ENCODE data around the gene TLE2. TPM values are rescaled to one million over a fixed set of nuclear protein-coding genes. Genes with fewer than 3 reads are reported as not detected.
A peak's percentile ranks its signal among the peaks of the same experiment; 100 is the strongest.

Gene TLE2
- total RNA-seq, 3 donors from 2014 or later (not counting 1 experiment from before 2014, with no cell fraction given), result 6.1 to 8.8 (median 8.2) TPM

DNA sequence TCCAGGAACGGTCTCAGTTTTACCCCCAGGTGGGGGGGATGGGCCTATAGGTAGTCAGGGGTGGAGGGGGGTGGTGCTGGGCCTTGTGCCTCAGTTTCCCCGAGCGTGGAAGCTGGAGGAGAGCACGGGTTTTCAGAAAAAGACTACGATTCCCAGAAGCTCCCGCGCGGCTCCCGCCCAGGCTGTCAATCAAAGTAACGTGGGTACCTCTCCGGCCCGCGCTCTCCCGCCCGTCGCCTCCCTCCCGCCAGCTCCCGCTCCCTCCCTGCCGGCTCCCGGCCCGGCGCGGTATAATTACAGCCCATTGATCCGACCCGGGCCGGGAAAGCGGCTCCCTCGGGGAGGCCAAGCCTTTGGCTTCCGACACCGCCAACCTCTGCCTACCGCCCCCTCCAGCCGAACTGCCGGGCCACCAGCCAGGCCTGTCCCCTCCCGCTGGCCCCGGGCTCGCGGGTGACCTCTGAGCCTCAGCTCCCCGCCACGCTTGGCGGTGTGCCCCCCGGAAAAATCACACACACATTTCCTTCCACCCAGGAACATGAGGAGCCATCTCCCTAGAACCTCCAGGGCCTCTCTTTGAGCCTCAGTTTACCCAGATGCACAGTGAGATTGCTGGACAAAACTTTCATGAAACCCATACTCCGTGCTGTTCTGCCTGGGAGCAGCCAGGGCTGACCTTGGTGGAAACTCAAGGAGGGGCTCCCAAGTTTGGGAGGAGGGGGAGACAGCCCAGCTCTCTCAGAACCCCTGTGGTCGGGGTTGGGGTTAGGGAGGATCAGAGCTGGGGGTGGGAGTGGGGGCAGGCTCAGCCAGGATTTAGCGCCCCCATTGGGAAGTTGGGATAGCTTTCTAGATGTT lies 7.3 kb upstream of the TLE2 start:
- DNase-seq (peak; percentile 77 to 91), ATAC-seq (peak; percentile 47 to 68 (median 59))
- Mint-ChIP-seq H3K4me1 (peaks cover 18 to 31% of the 10 kb centered on the region in 2 donors), H3K36me3 (no peaks in the 10 kb centered on the region), H3K27ac (peak overlapping the region; percentile 95), H3K4me3 (peak overlapping the region; percentile 95), H3K9me3 (no peaks in the 10 kb centered on the region), H3K27me3 (ENCODE audit: low read depth in 2 of 2) (peaks cover 0 to 10% of the 10 kb centered on the region in 2 donors)
- Histone ChIP-seq H3K4me1 (ENCODE audit: control insufficient read depth, insufficient read depth, low read length) (peaks cover 22% of the 10 kb centered on the region), H3K4me3 (ENCODE audit: low read length) (peak overlapping the region; percentile 49), H3K27me3 (ENCODE audit: control insufficient read depth, insufficient read depth, low read length) (no peaks in the 10 kb centered on the region), H3K27ac (ENCODE audit: low read length) (peak overlapping the region; percentile 75), H3K36me3 (ENCODE audit: control insufficient read depth, insufficient read depth, low read length) (no peaks in the 10 kb centered on the region), H3K9me3 (ENCODE audit: control insufficient read depth, insufficient read depth, low read length) (no peaks in the 10 kb centered on the region)
- intact Hi-C loops (cut with micrococcal nuclease), result loop anchor here (10.0 kb wide), 1 partner anchor 62 kb away; the partner anchor contains the start of gene TLE6
- TF ChIP-seq CTCF (IDR thresholded peaks at IDR 0.05), result no peak
- 1% methylated on average over 44 of the region's 44 CpGs for WGBS (ENCODE audit: insufficient coverage)

DNA sequence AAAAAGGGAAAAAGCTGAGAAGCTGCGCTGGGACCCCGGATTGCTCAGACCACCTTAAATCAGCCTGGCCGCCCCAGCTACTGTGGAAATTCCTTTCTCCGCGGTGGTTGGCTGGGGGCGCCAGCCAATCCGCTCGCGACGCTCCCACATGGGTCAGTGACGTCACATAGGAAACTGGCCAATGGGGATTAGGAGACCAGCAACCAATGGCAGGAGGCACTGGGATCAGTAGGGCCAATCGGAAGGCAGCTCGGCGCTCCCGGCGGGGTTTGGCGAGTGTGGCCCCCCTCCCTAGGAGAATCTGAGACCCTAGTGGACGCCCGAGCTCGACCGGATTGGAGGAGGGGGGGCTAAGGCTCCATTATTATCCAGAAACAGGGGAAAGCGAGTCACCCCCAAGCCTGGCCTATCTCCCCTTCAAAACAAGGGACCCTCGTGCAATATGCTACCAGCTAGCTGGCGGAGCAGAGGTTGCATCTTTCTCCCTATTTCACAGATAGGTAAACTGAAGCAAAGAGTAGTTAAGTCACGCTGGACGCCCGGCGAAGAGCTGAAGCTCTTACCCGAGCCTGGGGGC lies 6.5 kb upstream of the TLE2 start:
- peak overlapping the region; percentile 95 for H3K4me3 Mint-ChIP-seq
- Histone ChIP-seq H3K36me3 (ENCODE audit: control insufficient read depth, insufficient read depth, low read length) (no peaks in the 10 kb centered on the region), H3K9me3 (ENCODE audit: control insufficient read depth, insufficient read depth, low read length) (no peaks in the 10 kb centered on the region), H3K27me3 (ENCODE audit: control insufficient read depth, insufficient read depth, low read length) (no peaks in the 10 kb centered on the region), H3K4me3 (ENCODE audit: low read length) (peak overlapping the region; percentile 49), H3K27ac (ENCODE audit: low read length) (peak overlapping the region; percentile 75), H3K4me1 (ENCODE audit: control insufficient read depth, insufficient read depth, low read length) (peaks cover 22% of the 10 kb centered on the region)
- ATAC-seq (peak; percentile 87 to 96 (median 92)), DNase-seq (peak; percentile 90 to 99)
- H3K27ac Mint-ChIP-seq, result peak overlapping the region; percentile 95
- intact Hi-C loops (cut with micrococcal nuclease), result loop anchor here (2.0 to 10.0 kb wide), 2 partner anchors 61 to 727 kb away; partner anchors contain the start of genes MRPL54 and TLE6
- H3K4me1 Mint-ChIP-seq, result peaks cover 18 to 31% of the 10 kb centered on the region in 2 donors
- no peaks in the 10 kb centered on the region for H3K9me3 Mint-ChIP-seq
- no peak for TF ChIP-seq CTCF (IDR thresholded peaks at IDR 0.05)
- H3K27me3 Mint-ChIP-seq (ENCODE audit: low read depth in 2 of 2), result peaks cover 0 to 10% of the 10 kb centered on the region in 2 donors
- WGBS (ENCODE audit: insufficient coverage), result 0% methylated on average over 25 of the region's 29 CpGs
- H3K36me3 Mint-ChIP-seq, result no peaks in the 10 kb centered on the region

DNA sequence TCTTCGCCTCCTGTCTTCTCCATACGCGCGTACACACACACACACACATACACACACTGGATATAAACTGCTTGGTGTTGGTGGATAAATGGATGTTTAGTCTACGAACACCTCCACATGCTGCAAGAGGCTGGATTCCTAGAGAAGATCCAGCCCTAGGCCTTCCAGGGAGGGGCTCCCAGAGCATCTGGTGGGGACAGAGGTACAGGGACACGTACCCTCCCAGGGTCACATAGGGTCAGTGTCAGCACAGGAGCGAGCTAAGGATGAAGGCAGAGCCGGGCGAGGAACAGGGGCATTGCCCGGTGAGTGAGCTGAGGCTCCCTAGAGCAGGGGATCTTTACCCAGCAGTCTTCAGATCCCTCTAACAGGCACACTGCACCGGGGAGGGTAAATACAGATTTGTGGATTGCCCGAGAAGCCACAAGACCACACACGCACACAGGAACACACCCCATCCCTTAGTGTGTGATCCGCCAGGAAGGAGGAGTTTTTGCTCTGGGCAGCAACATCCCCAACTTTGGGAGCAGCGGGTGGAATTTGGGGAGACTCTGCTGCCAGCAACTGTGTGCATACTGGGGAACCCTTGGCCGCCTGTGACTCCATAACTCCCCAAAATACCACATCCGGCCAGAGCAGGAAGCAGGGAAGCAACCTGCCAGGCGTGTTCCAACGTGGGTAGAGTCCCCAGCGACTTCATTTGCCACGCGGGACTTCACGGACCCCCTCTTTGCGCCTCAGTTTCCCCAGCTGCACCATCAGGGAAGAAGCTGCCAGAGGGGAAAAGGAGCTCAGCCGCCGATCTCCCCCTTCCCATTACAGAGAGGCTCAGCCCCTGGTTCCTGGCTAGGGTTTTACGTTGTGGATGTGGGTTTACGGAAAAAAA lies 5.8 kb upstream of the TLE2 start:
- Histone ChIP-seq H3K36me3 (ENCODE audit: control insufficient read depth, insufficient read depth, low read length) (no peaks in the 10 kb centered on the region), H3K9me3 (ENCODE audit: control insufficient read depth, insufficient read depth, low read length) (no peaks in the 10 kb centered on the region), H3K4me3 (ENCODE audit: low read length) (peak overlapping the region; percentile 49), H3K27ac (ENCODE audit: low read length) (peak overlapping the region; percentile 75), H3K27me3 (ENCODE audit: control insufficient read depth, insufficient read depth, low read length) (no peaks in the 10 kb centered on the region), H3K4me1 (ENCODE audit: control insufficient read depth, insufficient read depth, low read length) (peaks cover 22% of the 10 kb centered on the region)
- DNase-seq, result peak; percentile 37 to 71
- Mint-ChIP-seq H3K9me3 (no peaks in the 10 kb centered on the region), H3K27me3 (ENCODE audit: low read depth in 2 of 2) (peaks cover 0 to 13% of the 10 kb centered on the region in 2 donors), H3K4me1 (peaks cover 18 to 36% of the 10 kb centered on the region in 2 donors), H3K27ac (peak overlapping the region; percentile 95), H3K36me3 (no peaks in the 10 kb centered on the region), H3K4me3 (peak overlapping the region; percentile 95)
- TF ChIP-seq CTCF (IDR thresholded peaks at IDR 0.05), result no peak
- intact Hi-C loops (cut with micrococcal nuclease), result loop anchor here (2.0 to 10.0 kb wide), 2 partner anchors 60 to 728 kb away; partner anchors contain the start of genes MRPL54 and TLE6
- 6% methylated on average over 19 of the region's 28 CpGs for WGBS (ENCODE audit: insufficient coverage)
- ATAC-seq, result peak in 1 of 3 donors; percentile 10
